ENCODE data around the gene PLSCR3. TPM values are rescaled to one million over a fixed set of nuclear protein-coding genes. Genes with fewer than 3 reads are reported as not detected.

Gene PLSCR3
- total and polyA plus RNA-seq, 2 donors (not counting 3 experiments of a cell fraction or from before 2014, with no cell fraction given), result 59.9 to 94.8 TPM

DNA sequence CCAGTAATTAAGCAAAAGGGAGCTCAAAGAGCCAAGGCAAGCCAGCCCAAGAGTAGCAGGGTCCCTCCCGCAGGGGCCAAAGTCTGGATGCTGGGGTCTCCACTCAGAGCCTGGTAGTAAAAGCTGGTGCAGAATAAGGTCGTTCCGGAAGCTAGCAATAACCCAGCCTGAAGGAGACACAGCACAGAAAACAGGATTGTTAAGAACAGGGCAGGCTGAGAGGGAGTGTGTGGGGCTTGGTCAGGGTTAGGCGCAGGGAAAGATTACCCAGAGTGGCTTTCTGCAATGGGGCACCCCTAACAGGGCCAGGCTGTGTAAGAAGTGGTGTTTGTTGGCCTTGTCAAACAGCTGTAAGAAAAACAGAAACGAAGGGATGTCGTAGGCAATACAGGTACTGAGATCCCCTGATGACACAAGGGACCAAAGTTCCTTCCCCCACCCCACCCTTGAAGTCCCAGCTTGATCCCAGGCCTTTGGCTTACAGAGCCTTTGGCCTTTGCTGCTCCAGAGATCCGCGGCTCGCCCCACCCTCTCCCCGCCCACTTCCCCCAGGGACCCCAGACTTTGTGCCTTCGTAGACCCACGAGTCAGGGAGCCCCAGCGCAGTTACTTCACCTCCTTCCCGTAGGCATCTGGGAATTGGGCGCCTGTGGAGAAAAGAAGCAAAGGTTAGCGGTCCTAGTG lies 8.9 kb upstream of the PLSCR3 start:
- intact Hi-C loops (cut with micrococcal nuclease) (no loop called here), dilution Hi-C loops (cut with MboI; ENCODE audit: extremely low pct_ligation_motif_present, low sequenced_read_pairs) (no loop called here)
- Histone ChIP-seq H3K9me3 (replicated peaks; ENCODE audit: control insufficient read depth, insufficient read depth, low read length) (no peaks in the 10 kb centered on the region), H3K9me1 (replicated peaks; ENCODE audit: control insufficient read depth, extremely low read depth, insufficient read depth, low read length) (no peaks in the 10 kb centered on the region), H3K4me3 (replicated peaks in 1 of 3; ENCODE audit: insufficient read depth in 1 of 3, low read depth in 1 of 3, low read length in 3 of 3) (peak overlapping the region; percentile 43 to 61 (median 52)), H3K79me2 (ENCODE audit: control insufficient read depth, insufficient read depth, low read length) (peaks cover 4% of the 10 kb centered on the region), H3K27ac (ENCODE audit: insufficient read depth, low read depth, low read length) (no peak overlapping the region), H3K9ac (replicated peaks; ENCODE audit: extremely low read depth, insufficient read depth, low read length) (peak overlapping the region; percentile 30), H4K20me1 (replicated peaks; ENCODE audit: control insufficient read depth, extremely low read depth, insufficient read depth, low read length) (no peaks in the 10 kb centered on the region), H2AFZ (ENCODE audit: low read depth, low read length) (peak overlapping the region; percentile 68), H3K4me1 (ENCODE audit: control insufficient read depth, extremely low read depth, insufficient read depth, low read length) (peaks cover 12% of the 10 kb centered on the region), H3K4me2 (ENCODE audit: insufficient read depth, low read length) (peak overlapping the region; percentile 50), H3K36me3 (ENCODE audit: control insufficient read depth in 2 of 2, extremely low read depth in 1 of 2, insufficient read depth in 2 of 2, low read length in 2 of 2) (no peaks in the 10 kb centered on the region), H3K27me3 (ENCODE audit: control insufficient read depth in 2 of 2, insufficient read depth in 2 of 2, low read length in 2 of 2) (no peaks in the 10 kb centered on the region)
- DNase-seq (ENCODE audit: low read depth, low spot score) (no peak), FAIRE-seq (peak; percentile 69)
- CTCF ChIA-PET, result interaction anchor here (0.6 to 2.9 kb wide), 7 partner anchors 9 to 111 kb away, joined by 3 to 40 read pairs (median 5); partner anchors contain the start of genes PLSCR3, TMEM102, TMEM95 and TNK1
- TSS peak; percentile 64 for BruUV-seq (replicated peaks)
- no peak for TF ChIP-seq EZH2 (IDR thresholded peaks at IDR 0.05; ENCODE audit: borderline replicate concordance, low read depth, low read length, severe bottlenecking)
- POLR2A ChIA-PET, result interaction anchor here (0.5 to 1.6 kb wide), 8 partner anchors 9 to 283 kb away, joined by 3 to 11 read pairs (median 6); partner anchors contain the start of genes PLSCR3 and TMEM102

GRCh38 chr17:7398612-7399011 lies 4.3 kb upstream of the PLSCR3 start:
- Histone ChIP-seq H3K27me3 (ENCODE audit: control insufficient read depth in 2 of 2, insufficient read depth in 2 of 2, low read length in 2 of 2) (no peaks in the 10 kb centered on the region), H3K36me3 (ENCODE audit: control insufficient read depth in 2 of 2, extremely low read depth in 1 of 2, insufficient read depth in 2 of 2, low read length in 2 of 2) (no peaks in the 10 kb centered on the region)
- POLR2A ChIA-PET, result interaction anchor here (0.6 kb wide), 1 partner anchor 135 kb away, joined by 3 read pairs; no protein-coding TSS in a partner anchor

More at GRCh38 chr17:7398612-7399011, 4.3 kb upstream of the PLSCR3 start:
- no peak overlapping the region for H2AFZ ChIP-seq (ENCODE audit: low read depth, low read length)
- H3K4me2 ChIP-seq (ENCODE audit: insufficient read depth, low read length), result no peak overlapping the region
- H3K9me1 ChIP-seq (replicated peaks; ENCODE audit: control insufficient read depth, extremely low read depth, insufficient read depth, low read length), result no peaks in the 10 kb centered on the region
- no peaks in the 10 kb centered on the region for H3K9me3 ChIP-seq (replicated peaks; ENCODE audit: control insufficient read depth, insufficient read depth, low read length)
- no peak for TF ChIP-seq POLR2AphosphoS5 (IDR thresholded peaks at IDR 0.05; ENCODE audit: insufficient read depth, low read depth, low read length)
- TF ChIP-seq FOS (IDR thresholded peaks at IDR 0.05; ENCODE audit: borderline replicate concordance, insufficient read depth, low read length), result no peak
- TF ChIP-seq GATA2 (IDR thresholded peaks at IDR 0.05; ENCODE audit: insufficient read depth, insufficient read length, low read depth, low read length), result no peak
- no peak for TF ChIP-seq POLR2A (IDR thresholded peaks at IDR 0.05; ENCODE audit: low read depth, low read length)
- TF ChIP-seq MYC (IDR thresholded peaks at IDR 0.05; ENCODE audit: low read depth, low read length), result no peak
- no peak for TF ChIP-seq CTCF (IDR thresholded peaks at IDR 0.05; ENCODE audit: extremely low read depth in 1 of 2, insufficient read depth in 1 of 2, low read depth in 1 of 2, low read length in 2 of 2)
- no peak for TF ChIP-seq JUN (IDR thresholded peaks at IDR 0.05; ENCODE audit: borderline replicate concordance, insufficient read depth, insufficient read length, low read depth)
- TF ChIP-seq EZH2 (IDR thresholded peaks at IDR 0.05; ENCODE audit: borderline replicate concordance, low read depth, low read length, severe bottlenecking), result no peak
- TF ChIP-seq, protein P1, sequence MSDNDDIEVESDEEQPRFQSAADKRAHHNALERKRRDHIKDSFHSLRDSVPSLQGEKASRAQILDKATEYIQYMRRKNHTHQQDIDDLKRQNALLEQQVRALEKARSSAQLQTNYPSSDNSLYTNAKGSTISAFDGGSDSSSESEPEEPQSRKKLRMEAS (IDR thresholded peaks at IDR 0.05; ENCODE audit: insufficient read depth, insufficient read length), result no peak
- BruUV-seq (replicated peaks), result no TSS peak
- H3K4me3 ChIP-seq (replicated peaks in 1 of 3; ENCODE audit: insufficient read depth in 1 of 3, low read depth in 1 of 3, low read length in 3 of 3), result no peak overlapping the region
- FAIRE-seq, result no peak
- no peaks in the 10 kb centered on the region for H4K20me1 ChIP-seq (replicated peaks; ENCODE audit: control insufficient read depth, extremely low read depth, insufficient read depth, low read length)
- dilution Hi-C loops (cut with MboI; ENCODE audit: extremely low pct_ligation_motif_present, low sequenced_read_pairs), result no loop called here
- CTCF ChIA-PET, result interaction anchor here (1.2 to 1.3 kb wide), 2 partner anchors 24 to 38 kb away, joined by 3 to 4 read pairs; no protein-coding TSS in a partner anchor
- H3K9ac ChIP-seq (replicated peaks; ENCODE audit: extremely low read depth, insufficient read depth, low read length), result no peak overlapping the region
- H3K4me1 ChIP-seq (ENCODE audit: control insufficient read depth, extremely low read depth, insufficient read depth, low read length), result peaks cover 12% of the 10 kb centered on the region
- peaks cover 2% of the 10 kb centered on the region for H3K79me2 ChIP-seq (ENCODE audit: control insufficient read depth, insufficient read depth, low read length)
- no peak for DNase-seq (ENCODE audit: low read depth, low spot score)
- no peak overlapping the region for H3K27ac ChIP-seq (ENCODE audit: insufficient read depth, low read depth, low read length)
- intact Hi-C loops (cut with micrococcal nuclease), result no loop called here

Measured in endothelial cell of umbilical vein (primary cell).